HepG2 (cell line): Measurements from ENCODE around the gene TMEM238. TPM values are rescaled to one million over a fixed set of nuclear protein-coding genes. Genes with fewer than 3 reads are reported as not detected.
A peak's percentile ranks its signal among the peaks of the same experiment; 100 is the strongest.

Source experiments
- CEBPB ChIP-seq: IDR thresholded peaks from 2 replicates; pipeline ENCODE4 v1.6.1; 2011; ENCODE audit warnings: low read depth, low read length, improper control_type of control experiment, borderline replicate concordance
- HNF4A ChIP-seq: sonication (generic); formaldehyde crosslinking; IDR thresholded peaks from 2 replicates; pipeline ENCODE4 v1.4.0; 2020; ENCODE audit warnings: missing genetic modification reagents
- KLF16 ChIP-seq, 2 experiments: sonication (generic) in 1 of 2; formaldehyde crosslinking in 1 of 2; IDR thresholded peaks; 2 replicates each; pipeline versions ENCODE4 v1.6.1 to v1.8.0; 2016 to 2023; ENCODE audit warnings: missing genetic modification reagents in 2 of 2, missing compliant biosample characterization in 1 of 2
- NCOA1 ChIP-seq: sonication (generic); formaldehyde crosslinking; IDR thresholded peaks from 2 replicates; pipeline ENCODE4 v1.9.0; 2021; ENCODE audit warnings: missing genetic modification reagents
- NR2F1 ChIP-seq, 2 experiments: fragments of 450-650 bp in 1 of 2; formaldehyde crosslinking in 1 of 2; IDR thresholded peaks; 2 replicates each; pipeline versions ENCODE4 v1.5.0 to v1.6.1; 2016 to 2020; ENCODE audit warnings: mild to moderate bottlenecking in 1 of 2, missing compliant biosample characterization in 1 of 2, missing genetic modification reagents in 1 of 2, moderate library complexity in 1 of 2
- POLR2AphosphoS2 ChIP-seq: IDR thresholded peaks from 2 replicates; pipeline ENCODE4 v1.6.1; 2011; ENCODE audit warnings: low read depth, low read length, improper control_type of control experiment
- RAD21 ChIP-seq: fragments of 450-650 bp; formaldehyde crosslinking; IDR thresholded peaks from 2 replicates; pipeline ENCODE4 v1.5.0; 2020; ENCODE audit warnings: mild to moderate bottlenecking
- RORA ChIP-seq: sonication (generic); formaldehyde crosslinking; IDR thresholded peaks from 2 replicates; pipeline ENCODE4 v1.5.0; 2020; ENCODE audit warnings: mild to moderate bottlenecking, missing genetic modification reagents, moderate library complexity
- TCF7 ChIP-seq: sonication (generic); IDR thresholded peaks from 2 replicates; pipeline ENCODE4 v1.6.1; 2016; ENCODE audit warnings: antibody characterized with exemption, low read depth
- ZBTB1 ChIP-seq: sonication (generic); formaldehyde crosslinking; IDR thresholded peaks from 2 replicates; pipeline ENCODE4 v1.4.0; 2020; ENCODE audit warnings: missing genetic modification reagents, borderline replicate concordance
- ZNF121 ChIP-seq: sonication (generic); formaldehyde crosslinking; IDR thresholded peaks from 2 replicates; pipeline ENCODE4 v1.5.0; 2020; ENCODE audit warnings: mild to moderate bottlenecking, missing genetic modification reagents
- ZNF589 ChIP-seq: sonication (generic); formaldehyde crosslinking; conservative IDR thresholded peaks from 2 replicates; pipeline ENCODE4 v1.8.0; 2022; ENCODE audit warnings: mild to moderate bottlenecking, moderate library complexity, missing genetic modification reagents
- ZNF850 ChIP-seq: sonication (generic); formaldehyde crosslinking; conservative IDR thresholded peaks from 2 replicates; pipeline ENCODE4 v1.9.0; 2021; ENCODE audit warnings: mild to moderate bottlenecking, missing genetic modification reagents
- polyA plus RNA-seq, 8 experiments: library from polyadenylated mRNA; depleted of rRNA in 3 of 8; stranded (reverse) in 7 of 8; unstranded in 1 of 8; fragments of >200 nt; fragmentation: Illumina TruSeq in 4 of 8; extraction: Trizol in 4 of 8; gene quantifications; 2 replicates each; pipeline versions ENCODE4 v1.2.1 to v1.2.3, GENCODE V29; 2011 to 2016; ENCODE audit warnings: low read depth in 4 of 8, missing spikeins in 1 of 8, mixed read lengths in 1 of 8; ENCODE audit not compliant: insufficient read depth in 1 of 8
- total RNA-seq, 5 experiments: library from RNA; depleted of rRNA; stranded (reverse); fragments of >200 nt; fragmentation: Illumina TruSeq; extraction: Trizol; gene quantifications; 2 replicates each; pipeline ENCODE4 v1.2.3, GENCODE V29; 2016; ENCODE audit warnings: low read depth in 1 of 5
- TF ChIP-seq, protein P1 (sequence below): sonication (generic); formaldehyde crosslinking; IDR thresholded peaks from 2 replicates; pipeline ENCODE4 v1.8.0; 2022; ENCODE audit warnings: mild to moderate bottlenecking, missing genetic modification reagents, borderline replicate concordance
- TF ChIP-seq, protein P2 (sequence below): sonication (generic); formaldehyde crosslinking; conservative IDR thresholded peaks from 2 replicates; pipeline ENCODE4 v1.8.0; 2022; ENCODE audit warnings: missing genetic modification reagents
- TF ChIP-seq, protein P3 (sequence below): sonication (generic); IDR thresholded peaks from 2 replicates; pipeline ENCODE4 v1.6.1; 2016; ENCODE audit warnings: low read depth, borderline replicate concordance
- TF ChIP-seq, protein P4 (sequence below): sonication (generic); formaldehyde crosslinking; IDR thresholded peaks from 2 replicates; pipeline ENCODE4 v1.8.0; 2022; ENCODE audit warnings: missing genetic modification reagents, mild to moderate bottlenecking, borderline replicate concordance
- TF ChIP-seq, protein P5 (sequence below): IDR thresholded peaks from 2 replicates; pipeline ENCODE4 v1.6.1; 2016; ENCODE audit warnings: low read depth, control low read depth
- TF ChIP-seq, protein P6 (sequence below): sonication (generic); formaldehyde crosslinking; IDR thresholded peaks from 2 replicates; pipeline ENCODE4 v1.4.0; 2020; ENCODE audit warnings: missing genetic modification reagents; ENCODE audit errors: not compliant biosample characterization

Gene TMEM238
- total and polyA plus RNA-seq, 2 of the 13 experiments (the other 11 are each of a cell fraction or from before 2014, with no cell fraction given), result not detected

DNA sequence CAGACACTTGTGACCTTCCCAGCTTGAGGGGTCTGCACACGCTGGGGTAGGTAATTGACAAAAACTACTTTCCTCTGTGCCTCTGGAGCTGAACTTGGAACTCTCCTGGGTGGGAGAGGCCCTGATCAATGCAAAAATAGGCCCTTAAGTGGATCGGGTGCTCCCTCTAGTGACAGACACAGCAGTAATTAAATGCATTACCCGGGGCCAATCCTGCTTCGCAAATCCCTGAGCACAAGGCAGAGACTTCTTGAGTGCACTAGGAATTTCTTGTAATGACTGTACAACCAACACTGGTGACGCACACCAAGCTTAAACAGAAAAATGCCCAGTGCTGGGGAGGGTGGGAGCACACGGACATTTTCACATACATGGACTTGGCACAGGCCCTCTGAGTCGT, 34.1 kb upstream of the TMEM238 start (continued):
- TF ChIP-seq, protein P1, sequence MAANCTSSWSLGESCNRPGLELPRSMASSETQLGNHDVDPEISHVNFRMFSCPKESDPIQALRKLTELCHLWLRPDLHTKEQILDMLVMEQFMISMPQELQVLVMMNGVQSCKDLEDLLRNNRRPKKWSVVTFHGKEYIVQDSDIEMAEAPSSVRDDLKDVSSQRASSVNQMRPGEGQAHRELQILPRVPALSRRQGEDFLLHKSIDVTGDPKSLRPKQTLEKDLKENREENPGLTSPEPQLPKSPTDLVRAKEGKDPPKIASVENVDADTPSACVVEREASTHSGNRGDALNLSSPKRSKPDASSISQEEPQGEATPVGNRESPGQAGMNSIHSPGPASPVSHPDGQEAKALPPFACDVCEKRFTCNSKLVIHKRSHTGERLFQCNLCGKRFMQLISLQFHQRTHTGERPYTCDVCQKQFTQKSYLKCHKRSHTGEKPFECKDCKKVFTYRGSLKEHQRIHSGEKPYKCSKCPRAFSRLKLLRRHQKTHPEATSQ, result no peak
- 0 out of 4 replicates have a peak, but pooled peaks of 1 of the 2 experiments have one; percentile 20 for TF ChIP-seq KLF16 (CRISPR knock-in tag; IDR thresholded peaks at IDR 0.05)
- TF ChIP-seq RAD21 (CRISPR knock-in tag), result peak; percentile 84
- TF ChIP-seq, protein P2, sequence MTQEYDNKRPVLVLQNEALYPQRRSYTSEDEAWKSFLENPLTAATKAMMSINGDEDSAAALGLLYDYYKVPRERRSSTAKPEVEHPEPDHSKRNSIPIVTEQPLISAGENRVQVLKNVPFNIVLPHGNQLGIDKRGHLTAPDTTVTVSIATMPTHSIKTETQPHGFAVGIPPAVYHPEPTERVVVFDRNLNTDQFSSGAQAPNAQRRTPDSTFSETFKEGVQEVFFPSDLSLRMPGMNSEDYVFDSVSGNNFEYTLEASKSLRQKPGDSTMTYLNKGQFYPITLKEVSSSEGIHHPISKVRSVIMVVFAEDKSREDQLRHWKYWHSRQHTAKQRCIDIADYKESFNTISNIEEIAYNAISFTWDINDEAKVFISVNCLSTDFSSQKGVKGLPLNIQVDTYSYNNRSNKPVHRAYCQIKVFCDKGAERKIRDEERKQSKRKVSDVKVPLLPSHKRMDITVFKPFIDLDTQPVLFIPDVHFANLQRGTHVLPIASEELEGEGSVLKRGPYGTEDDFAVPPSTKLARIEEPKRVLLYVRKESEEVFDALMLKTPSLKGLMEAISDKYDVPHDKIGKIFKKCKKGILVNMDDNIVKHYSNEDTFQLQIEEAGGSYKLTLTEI (CRISPR knock-in tag), result no peak
- TF ChIP-seq, protein P3, sequence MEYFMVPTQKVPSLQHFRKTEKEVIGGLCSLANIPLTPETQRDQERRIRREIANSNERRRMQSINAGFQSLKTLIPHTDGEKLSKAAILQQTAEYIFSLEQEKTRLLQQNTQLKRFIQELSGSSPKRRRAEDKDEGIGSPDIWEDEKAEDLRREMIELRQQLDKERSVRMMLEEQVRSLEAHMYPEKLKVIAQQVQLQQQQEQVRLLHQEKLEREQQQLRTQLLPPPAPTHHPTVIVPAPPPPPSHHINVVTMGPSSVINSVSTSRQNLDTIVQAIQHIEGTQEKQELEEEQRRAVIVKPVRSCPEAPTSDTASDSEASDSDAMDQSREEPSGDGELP, result no peak
- TF ChIP-seq, protein P4, sequence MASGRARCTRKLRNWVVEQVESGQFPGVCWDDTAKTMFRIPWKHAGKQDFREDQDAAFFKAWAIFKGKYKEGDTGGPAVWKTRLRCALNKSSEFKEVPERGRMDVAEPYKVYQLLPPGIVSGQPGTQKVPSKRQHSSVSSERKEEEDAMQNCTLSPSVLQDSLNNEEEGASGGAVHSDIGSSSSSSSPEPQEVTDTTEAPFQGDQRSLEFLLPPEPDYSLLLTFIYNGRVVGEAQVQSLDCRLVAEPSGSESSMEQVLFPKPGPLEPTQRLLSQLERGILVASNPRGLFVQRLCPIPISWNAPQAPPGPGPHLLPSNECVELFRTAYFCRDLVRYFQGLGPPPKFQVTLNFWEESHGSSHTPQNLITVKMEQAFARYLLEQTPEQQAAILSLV (CRISPR knock-in tag), result no peak
- no peak for TF ChIP-seq TCF7
- TF ChIP-seq, protein P5, sequence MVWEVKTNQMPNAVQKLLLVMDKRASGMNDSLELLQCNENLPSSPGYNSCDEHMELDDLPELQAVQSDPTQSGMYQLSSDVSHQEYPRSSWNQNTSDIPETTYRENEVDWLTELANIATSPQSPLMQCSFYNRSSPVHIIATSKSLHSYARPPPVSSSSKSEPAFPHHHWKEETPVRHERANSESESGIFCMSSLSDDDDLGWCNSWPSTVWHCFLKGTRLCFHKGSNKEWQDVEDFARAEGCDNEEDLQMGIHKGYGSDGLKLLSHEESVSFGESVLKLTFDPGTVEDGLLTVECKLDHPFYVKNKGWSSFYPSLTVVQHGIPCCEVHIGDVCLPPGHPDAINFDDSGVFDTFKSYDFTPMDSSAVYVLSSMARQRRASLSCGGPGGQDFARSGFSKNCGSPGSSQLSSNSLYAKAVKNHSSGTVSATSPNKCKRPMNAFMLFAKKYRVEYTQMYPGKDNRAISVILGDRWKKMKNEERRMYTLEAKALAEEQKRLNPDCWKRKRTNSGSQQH (CRISPR knock-in tag), result no peak
- TF ChIP-seq NCOA1, result no peak
- no peak for TF ChIP-seq CEBPB
- TF ChIP-seq ZNF850, result no peak
- no peak for TF ChIP-seq POLR2AphosphoS2
- no peak for TF ChIP-seq ZBTB1 (CRISPR knock-in tag)
- no peak for TF ChIP-seq RORA (CRISPR knock-in tag)
- TF ChIP-seq ZNF589, result no peak
- TF ChIP-seq NR2F1 (CRISPR knock-in tag; IDR thresholded peaks at IDR 0.05), result no peak
- TF ChIP-seq ZNF121 (CRISPR knock-in tag), result no peak
- TF ChIP-seq, protein P6, sequence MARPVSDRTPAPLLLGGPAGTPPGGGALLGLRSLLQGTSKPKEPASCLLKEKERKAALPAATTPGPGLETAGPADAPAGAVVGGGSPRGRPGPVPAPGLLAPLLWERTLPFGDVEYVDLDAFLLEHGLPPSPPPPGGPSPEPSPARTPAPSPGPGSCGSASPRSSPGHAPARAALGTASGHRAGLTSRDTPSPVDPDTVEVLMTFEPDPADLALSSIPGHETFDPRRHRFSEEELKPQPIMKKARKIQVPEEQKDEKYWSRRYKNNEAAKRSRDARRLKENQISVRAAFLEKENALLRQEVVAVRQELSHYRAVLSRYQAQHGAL (CRISPR knock-in tag), result no peak
- TF ChIP-seq HNF4A (CRISPR knock-in tag), result peak; percentile 58
